CD4-positive, alpha-beta T cell treated with Interleukin-21 for 1 hour (primary cell): ENCODE measurements around the gene DKC1.

Source experiments
- DNase-seq: peaks from one replicate; pipeline ENCODE4 v3.0.0-alpha.2; 2020

Gene DKC1

GRCh38 chrX:154738011-154738738 lies 24.5 kb upstream of the DKC1 start:
- DNase-seq, result no peak

GRCh38 chrX:154739952-154740465 lies 22.7 kb upstream of the DKC1 start:
- no peak for DNase-seq

GRCh38 chrX:154742613-154743012 lies 20.1 kb upstream of the DKC1 start:
- DNase-seq, result no peak

- DNase-seq, result peak; percentile 82
Observed at GRCh38 chrX:154748712-154749339, 13.8 kb upstream of the DKC1 start.

GRCh38 chrX:154749856-154750255 lies 12.8 kb upstream of the DKC1 start:
- DNase-seq, result no peak

- peak; percentile 50 for DNase-seq
Observed at GRCh38 chrX:154750301-154751202, 12.1 kb upstream of the DKC1 start, which contains the start of gene GAB3. TSS of gene GAB3 (minus strand) at chrX:154751077. CDS start at chrX:154751025, 52 bp downstream.

GRCh38 chrX:154751203-154751668 lies 11.4 kb upstream of the DKC1 start:
- no peak for DNase-seq

- DNase-seq, result no peak
Observed at GRCh38 chrX:154751669-154752271, 10.9 kb upstream of the DKC1 start.

- DNase-seq, result no peak
Observed at GRCh38 chrX:154758696-154759095, 4.0 kb upstream of the DKC1 start.

GRCh38 chrX:154761977-154762536 lies 607 bp upstream of the DKC1 start:
- DNase-seq, result no peak

GRCh38 chrX:154774622-154775021 lies 12.0 kb downstream of the DKC1 start:
- no peak for DNase-seq

- no peak for DNase-seq
Observed at GRCh38 chrX:154775419-154776349, 13.0 kb downstream of the DKC1 start.

GRCh38 chrX:154776753-154777152 lies 14.1 kb downstream of the DKC1 start:
- DNase-seq, result no peak

GRCh38 chrX:154779261-154779660 lies 16.6 kb downstream of the DKC1 start:
- DNase-seq, result no peak

- no peak for DNase-seq
Observed at GRCh38 chrX:154780968-154781367, 18.3 kb downstream of the DKC1 start.

- no peak for DNase-seq
Observed at GRCh38 chrX:154784149-154784995, 21.7 kb downstream of the DKC1 start.

GRCh38 chrX:154785716-154786115 lies 23.1 kb downstream of the DKC1 start:
- DNase-seq, result no peak

GRCh38 chrX:154791467-154791866 lies 28.8 kb downstream of the DKC1 start:
- no peak for DNase-seq

- no peak for DNase-seq
Observed at GRCh38 chrX:154791939-154792338, 29.3 kb downstream of the DKC1 start.
